B cell (primary cell): ENCODE data around the gene RIPOR3. TPM values are rescaled to one million over a fixed set of nuclear protein-coding genes. Genes with fewer than 3 reads are reported as not detected.

ENCODE experiments used
- ATAC-seq: fragments of 200-7000 bp; cut with Tn5 transposase; one replicate; pipeline ENCODE4 v1.10.0; 2021; ENCODE audit warnings: low read depth, mild to moderate bottlenecking, moderate number of reproducible peaks, moderate library complexity
- CTCF ChIA-PET: fragments of 350-600 bp; sonication (Branson Sonifier 250); formaldehyde crosslinking; loops from one replicate; lab custom pipeline; 2021; ENCODE audit warnings: antibody characterized with exemption, inconsistent platforms; lab: Charles Lee
- POLR2A ChIA-PET: fragments of 350-600 bp; sonication (Branson Sonifier 250); formaldehyde crosslinking; loops from one replicate; lab custom pipeline; 2021; ENCODE audit warnings: antibody characterized with exemption; lab: Charles Lee
- DNase-seq: peaks from one replicate; pipeline ENCODE4 v3.0.0; 2013
- H2AFZ ChIP-seq: 2 replicates; pipeline ENCODE4 v1.6.1; 2012; ENCODE audit warnings: mild to moderate bottlenecking, low read depth, low read length; ENCODE audit not compliant: insufficient read depth, poor library complexity, severe bottlenecking
- H3K27ac ChIP-seq, 2 donors: 1 replicate in 1 of 2; 2 replicates in 1 of 2; pipeline ENCODE4 v1.5.1; 2012 to 2013; ENCODE audit warnings: low read length in 2 of 2, mild to moderate bottlenecking in 2 of 2, moderate library complexity in 1 of 2
- H3K27me3 ChIP-seq, 4 experiments: fragments of 200-600 bp in 1 of 4; sonication (generic) in 1 of 4; replicated peaks in 1 of 4; 1 replicate in 2 of 4; 2 replicates in 2 of 4; pipeline versions ENCODE4 v1.6.1 to v1.7.0; 2013 to 2016; ENCODE audit warnings: low read length in 3 of 4, mild to moderate bottlenecking in 2 of 4, mixed read lengths in 1 of 4, moderate library complexity in 1 of 4; ENCODE audit not compliant: insufficient read depth in 4 of 4, control insufficient read depth in 3 of 4; ENCODE audit errors: control extremely low read depth in 1 of 4
- H3K36me3 ChIP-seq, 2 experiments: replicated peaks in 1 of 2; 1 replicate in 1 of 2; 2 replicates in 1 of 2; pipeline versions ENCODE4 v1.6.1 to v1.7.1; 2013; ENCODE audit warnings: low read length in 1 of 2; ENCODE audit not compliant: insufficient read depth in 2 of 2, control insufficient read depth in 1 of 2; ENCODE audit errors: control extremely low read depth in 1 of 2, extremely low read depth in 1 of 2
- H3K4me1 ChIP-seq, 2 donors: fragments of 200-600 bp in 1 of 2; sonication (generic) in 1 of 2; 1 replicate in 1 of 2; 2 replicates in 1 of 2; pipeline versions ENCODE4 v1.5.1 to v1.6.1; 2013 to 2017; ENCODE audit warnings: low read length in 2 of 2; ENCODE audit not compliant: control insufficient read depth in 2 of 2, insufficient read depth in 2 of 2
- H3K4me2 ChIP-seq: replicated peaks from 2 replicates; pipeline ENCODE3; 2012; ENCODE audit warnings: mild to moderate bottlenecking, low read depth, low read length; ENCODE audit not compliant: poor library complexity, severe bottlenecking
- H3K4me3 ChIP-seq, 5 experiments: fragments of 200-600 bp in 1 of 5; sonication (generic) in 1 of 5; 1 replicate in 3 of 5; 2 replicates in 2 of 5; pipeline versions ENCODE4 v1.5.1 to v1.7.0; 2011 to 2016; ENCODE audit warnings: low read length in 4 of 5, mild to moderate bottlenecking in 4 of 5, low read depth in 2 of 5, control low read depth in 1 of 5, moderate library complexity in 1 of 5; ENCODE audit not compliant: insufficient read depth in 1 of 5; ENCODE audit errors: control extremely low read depth in 1 of 5, extremely low read depth in 1 of 5
- H3K79me2 ChIP-seq: fragments of 200-600 bp; sonication (generic); one replicate; pipeline ENCODE4 v1.6.0; 2016; ENCODE audit warnings: low read length; ENCODE audit not compliant: control insufficient read depth, insufficient read depth
- H3K9ac ChIP-seq: fragments of 200-600 bp; sonication (generic); 2 replicates; pipeline ENCODE4 v1.6.1; 2017; ENCODE audit warnings: mild to moderate bottlenecking, low read length, moderate library complexity
- H3K9me3 ChIP-seq, 3 donors: one replicate each; pipeline versions ENCODE4 v1.6.1 to v1.7.1; 2013; ENCODE audit warnings: low read length in 2 of 3; ENCODE audit not compliant: control insufficient read depth in 2 of 3, insufficient read depth in 1 of 3; ENCODE audit errors: control extremely low read depth in 1 of 3
- H4K20me1 ChIP-seq: 2 replicates; pipeline ENCODE4 v1.6.0; 2012; ENCODE audit warnings: mild to moderate bottlenecking, low read length; ENCODE audit not compliant: insufficient read depth, control insufficient read depth, poor library complexity, severe bottlenecking
- H3K27ac Mint-ChIP-seq: one replicate; pipeline ENCODE4 v1.8.0; 2021; ENCODE audit warnings: mixed read lengths
- H3K27me3 Mint-ChIP-seq: one replicate; pipeline ENCODE4 v1.8.0; 2021; ENCODE audit warnings: mixed read lengths
- H3K4me1 Mint-ChIP-seq: one replicate; pipeline ENCODE4 v1.8.0; 2021; ENCODE audit warnings: mixed read lengths
- H3K4me3 Mint-ChIP-seq: one replicate; pipeline ENCODE4 v1.8.0; 2021; ENCODE audit warnings: mixed read lengths
- H3K9me3 Mint-ChIP-seq: one replicate; pipeline ENCODE4 v1.8.0; 2022; ENCODE audit warnings: mixed read lengths; ENCODE audit not compliant: insufficient read depth
- CTCF ChIP-seq: fragments of 200-600 bp; IDR thresholded peaks from one replicate; pipeline ENCODE4 v1.8.0; 2022; ENCODE audit warnings: antibody characterized with exemption, mild to moderate bottlenecking
- EZH2 ChIP-seq: IDR thresholded peaks from 2 replicates; pipeline ENCODE4 v1.6.1; 2012; ENCODE audit warnings: borderline replicate concordance, low read depth, mild to moderate bottlenecking, moderate library complexity, low read length; ENCODE audit not compliant: insufficient read depth, poor library complexity, severe bottlenecking
- WGBS: methylation state at CpG from one replicate; pipeline ENCODE4 v1.1.5; 2013; ENCODE audit warnings: missing lambda C conversion rate; ENCODE audit not compliant: insufficient coverage; 5-methylcytosine and 5-hydroxymethylcytosine counted together
- intact Hi-C: fragments of 100-400 bp; cut with micrococcal nuclease; formaldehyde crosslinking; loops from one replicate; pipeline ENCODE4 v1.10.0; 2022
- polyA plus RNA-seq: library from polyadenylated mRNA; depleted of rRNA; stranded (reverse); fragments of >200 nt; gene quantifications from 2 replicates; pipeline ENCODE4 v1.2.3, GENCODE V29; 2012
- total RNA-seq, 2 donors: library from RNA; stranded (reverse); fragments of 120-200 nt in 1 of 2; gene quantifications; 1 replicate in 1 of 2; 2 replicates in 1 of 2; pipeline versions ENCODE4 v1.2.3 to v1.2.4, GENCODE V29; 2013 to 2022

The RIPOR3 gene
- total and polyA plus RNA-seq, 2 donors (not counting 1 experiment from before 2014, with no cell fraction given), result 0.09 to 0.27 TPM

GRCh38 chr20:50602432-50603088, 88.8 kb downstream of the RIPOR3 start:
- Histone ChIP-seq H3K4me2 (no peak overlapping the region), H3K4me3 (no peak overlapping the region), H3K4me1 (no peaks in the 10 kb centered on the region), H3K36me3 (no peaks in the 10 kb centered on the region), H3K79me2 (no peaks in the 10 kb centered on the region), H3K9me3 (peaks cover 0 to 11% (median 0%) of the 10 kb centered on the region in 3 donors), H3K27ac (no peak overlapping the region), H3K9ac (no peak overlapping the region), H4K20me1 (no peaks in the 10 kb centered on the region), H2AFZ (no peak overlapping the region), H3K27me3 (peaks cover 0 to 22% (median 2%) of the 10 kb centered on the region in 4 experiments)
- ChIA-PET CTCF (no interaction called here), POLR2A (interaction anchor here (1.2 kb wide), 1 partner anchor 9 kb away, joined by 3 read pairs; no protein-coding TSS in a partner anchor)
- 88% methylated on average over 15 of the region's 15 CpGs for WGBS
- intact Hi-C loops, result no loop called here
- H3K4me3 Mint-ChIP-seq, result no peak overlapping the region
- TF ChIP-seq EZH2 (no peak), CTCF (no peak)
- H3K4me1 Mint-ChIP-seq, result peaks cover 4% of the 10 kb centered on the region
- ATAC-seq (no peak), DNase-seq (no peak)
- H3K27me3 Mint-ChIP-seq, result peaks cover 11% of the 10 kb centered on the region
- H3K9me3 Mint-ChIP-seq, result no peaks in the 10 kb centered on the region
- H3K27ac Mint-ChIP-seq, result no peak overlapping the region
